ENCODE measurements around the gene PCGF3.

The PCGF3 gene

GRCh38 chr4:784401-785331 lies 79.0 kb downstream of the PCGF3 start:
- no peak for DNase-seq

GRCh38 chr4:785332-786073 lies 79.9 kb downstream of the PCGF3 start:
- DNase-seq = no peak

- no peak for DNase-seq
Measured at GRCh38 chr4:786074-786741, 80.6 kb downstream of the PCGF3 start.

GRCh38 chr4:786861-787300 lies 81.2 kb downstream of the PCGF3 start:
- no peak for DNase-seq

DNA sequence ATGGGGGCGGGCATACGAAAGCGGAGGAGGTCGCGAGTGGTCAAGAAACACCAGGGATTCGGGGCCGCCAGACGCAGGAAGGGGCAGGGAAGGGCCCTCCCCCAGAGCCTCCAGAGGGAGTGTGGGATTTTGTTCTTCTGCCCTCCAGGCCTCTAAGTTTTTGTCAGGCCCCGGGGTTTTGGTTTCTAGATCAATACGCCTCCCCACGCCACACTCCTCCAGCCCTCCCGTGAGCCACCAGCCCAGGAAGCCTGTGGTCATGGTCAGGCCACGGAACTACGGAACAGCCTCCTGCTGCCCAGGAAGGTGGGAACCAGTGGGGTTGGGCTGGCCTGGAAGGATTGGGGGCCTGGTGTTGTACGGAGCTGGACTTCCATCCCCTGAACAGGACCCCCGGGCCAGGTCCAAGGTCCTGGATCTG lies 81.9 kb downstream of the PCGF3 start:
- no peak for DNase-seq

DNA sequence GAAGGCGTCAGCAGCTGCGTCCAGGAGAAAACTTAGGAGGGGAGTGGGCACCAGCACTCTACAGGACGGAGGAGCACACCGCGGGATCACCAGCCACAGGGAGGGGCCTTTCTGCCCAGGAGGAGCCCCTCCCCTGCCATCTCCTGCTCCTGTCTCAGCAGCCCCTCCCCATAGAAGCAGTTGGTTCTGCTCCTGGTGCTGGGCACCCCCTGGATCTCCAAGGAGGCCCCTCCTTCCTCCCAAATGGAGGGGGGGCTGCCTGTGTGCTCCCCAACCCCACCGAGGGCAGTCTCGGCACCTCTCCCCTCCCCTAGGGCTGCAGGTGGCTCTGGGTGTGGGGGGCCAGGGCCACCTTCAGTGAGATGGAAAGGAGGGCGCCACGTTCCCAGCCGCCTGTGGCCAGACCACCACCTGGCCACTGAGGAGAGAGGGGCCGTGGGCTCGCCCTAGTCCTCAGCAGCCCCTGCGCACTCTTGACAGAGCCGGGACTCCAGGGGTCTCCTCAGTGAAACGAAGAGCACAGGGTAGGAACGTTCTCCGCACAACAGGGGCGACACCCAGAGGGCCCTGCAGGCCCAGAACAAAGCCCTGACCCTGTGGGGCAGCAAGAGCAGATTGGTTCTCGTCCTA lies 82.5 kb downstream of the PCGF3 start:
- DNase-seq = no peak

DNA sequence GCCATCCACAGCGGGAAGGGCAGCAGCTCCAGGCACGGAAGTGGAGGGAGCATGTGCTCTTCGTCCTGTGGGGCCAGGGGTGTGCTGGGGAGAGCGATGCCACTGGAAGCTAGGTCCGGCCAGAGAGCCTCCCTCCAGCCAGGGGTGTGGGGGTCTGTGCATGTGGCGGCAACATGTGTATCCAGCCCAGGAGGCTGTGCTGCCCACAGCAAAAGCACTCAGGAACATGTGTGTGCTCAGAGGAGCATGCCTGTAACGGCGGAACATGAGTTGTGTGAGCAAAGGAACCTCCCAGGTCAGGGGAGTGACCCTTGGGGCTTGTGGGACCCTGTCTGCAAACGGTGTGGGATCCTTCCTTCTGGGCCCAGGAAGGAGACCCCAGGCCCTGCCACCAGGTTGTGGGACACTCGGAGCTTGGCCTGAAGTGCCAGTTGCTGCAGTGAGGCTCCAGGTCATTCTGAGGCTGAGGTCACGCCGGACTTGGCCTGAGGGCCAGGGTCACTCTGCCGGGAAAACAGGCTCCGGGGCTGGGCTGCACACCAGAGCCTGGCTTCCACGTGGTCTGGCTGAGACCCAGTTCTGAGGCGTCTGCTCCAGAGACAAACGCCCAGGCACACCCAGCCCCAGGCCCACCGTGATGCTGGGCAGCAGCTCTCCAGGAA lies 83.1 kb downstream of the PCGF3 start:
- no peak for DNase-seq

DNA sequence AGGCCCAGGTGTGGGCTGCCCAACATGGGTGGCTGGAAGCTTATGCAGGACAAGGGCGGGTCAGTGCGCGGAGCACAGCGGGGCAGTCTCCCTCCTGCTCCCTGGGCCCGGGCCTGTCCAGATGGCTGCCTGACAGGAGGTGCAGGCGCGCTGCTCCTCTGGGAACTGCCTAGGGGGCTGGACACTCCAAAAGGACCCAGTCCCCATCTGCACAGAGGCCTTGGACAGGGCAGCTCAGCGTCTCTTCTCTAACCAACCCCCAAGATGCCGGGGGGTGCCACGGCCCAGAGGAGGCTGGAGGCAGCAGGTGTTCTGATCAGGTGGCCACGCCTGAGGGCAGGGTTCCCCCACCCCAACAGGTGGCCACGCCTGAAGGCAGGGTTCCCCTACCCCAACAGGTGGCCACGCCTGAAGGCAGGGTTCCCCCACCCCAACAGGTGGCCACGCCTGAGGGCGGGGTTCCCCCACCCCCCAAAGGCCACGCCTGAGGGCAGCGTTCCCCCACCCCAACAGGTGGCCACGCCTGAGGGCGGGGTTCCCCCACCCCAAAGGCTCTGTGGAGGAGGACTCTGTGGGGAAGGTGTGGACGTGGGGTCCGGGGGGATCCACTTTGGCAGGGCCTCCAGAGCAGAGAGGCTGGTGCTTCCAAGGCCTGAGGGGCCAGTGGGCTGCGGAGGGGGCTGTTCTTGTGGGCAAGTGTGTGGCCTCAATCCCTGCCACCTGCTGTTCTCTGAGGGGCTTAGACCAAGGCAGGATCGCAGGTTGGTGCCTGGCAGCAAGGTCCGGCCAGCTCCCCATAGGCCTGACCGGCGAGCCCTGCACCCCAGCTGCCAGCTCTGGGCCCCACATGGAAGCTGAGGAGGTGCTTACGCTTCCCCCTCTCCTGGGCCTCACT lies 84.2 kb downstream of the PCGF3 start:
- DNase-seq = no peak

GRCh38 chr4:790466-790820 lies 84.8 kb downstream of the PCGF3 start:
- no peak for DNase-seq

- DNase-seq = no peak
Measured at GRCh38 chr4:791252-791897, 85.7 kb downstream of the PCGF3 start.

- peak in 1 of 14 donors; percentile 53 for DNase-seq
Measured at GRCh38 chr4:791898-792625, 86.4 kb downstream of the PCGF3 start.

GRCh38 chr4:792626-793092 lies 87.0 kb downstream of the PCGF3 start:
- no peak for DNase-seq

- peak in 1 of 14 donors; percentile 64 for DNase-seq
Measured at GRCh38 chr4:793093-793861, 87.6 kb downstream of the PCGF3 start.

- peak in 1 of 14 donors; percentile 77 for DNase-seq
Measured at GRCh38 chr4:793941-794621, 88.4 kb downstream of the PCGF3 start.

- DNase-seq = peak in 1 of 14 donors; percentile 75
Measured at GRCh38 chr4:794900-795725, 89.5 kb downstream of the PCGF3 start.

DNA sequence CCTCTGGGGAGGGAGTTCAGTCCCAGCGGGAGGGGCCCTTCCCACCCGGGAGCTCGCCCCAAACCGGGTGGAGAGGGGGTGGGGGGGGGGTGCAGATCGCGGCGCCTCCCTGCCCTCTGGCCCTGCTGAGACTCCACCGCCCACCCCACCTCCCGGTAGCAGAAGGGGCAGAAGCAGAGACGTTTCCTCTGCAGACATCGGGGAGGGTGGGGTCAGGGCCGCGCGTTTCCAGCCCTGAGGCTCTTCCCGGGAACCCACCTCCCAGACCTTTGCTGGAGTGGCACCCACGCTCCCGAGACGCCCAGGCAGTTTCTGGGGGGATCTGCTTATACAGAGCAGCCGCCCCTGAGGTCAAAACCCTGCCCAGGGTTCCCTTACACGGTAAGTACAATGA lies 90.1 kb downstream of the PCGF3 start:
- DNase-seq = no peak

DNA sequence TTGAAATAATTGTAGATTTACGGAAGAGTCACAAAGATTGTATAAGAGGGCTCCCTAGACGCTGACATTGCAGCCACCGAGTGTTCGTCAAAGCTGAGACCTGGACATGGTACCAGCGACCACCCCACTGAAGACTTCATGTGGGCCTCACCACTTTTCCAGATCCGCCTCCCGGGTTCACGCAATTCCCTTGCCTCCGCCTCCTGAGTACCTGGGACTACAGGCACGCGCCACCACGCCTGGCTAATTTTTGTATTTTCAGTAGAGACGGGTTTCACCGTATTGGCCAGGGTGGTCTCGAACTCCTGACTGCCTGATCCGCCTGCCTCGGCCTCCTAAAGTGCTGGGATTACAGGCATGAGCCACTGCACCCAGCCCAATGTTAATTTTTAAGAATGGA lies 90.6 kb downstream of the PCGF3 start:
- DNase-seq = no peak

Measured in C1 segment of cervical spinal cord (tissue), 14 donors.